PC-3 (cell line): Measurements from ENCODE around the gene AARS1.

ENCODE experiments used
- EZH2 ChIP-seq: fragments of 300-600 bp; sonication (generic); IDR thresholded peaks from one replicate; pipeline ENCODE4 v1.6.1; 2017; ENCODE audit warnings: antibody characterized with exemption, mild to moderate bottlenecking, low read length; ENCODE audit not compliant: unreplicated experiment
- EZH2phosphoT487 ChIP-seq: fragments of 300-600 bp; sonication (generic); IDR thresholded peaks from 2 replicates; pipeline ENCODE4 v1.6.1; 2018; ENCODE audit warnings: mild to moderate bottlenecking, antibody characterized with exemption, low read length, borderline replicate concordance
- TF ChIP-seq, protein P1 (sequence below): fragments of 300-600 bp; sonication (generic); conservative IDR thresholded peaks from 2 replicates; pipeline ENCODE4 v1.5.1; 2017; ENCODE audit warnings: antibody characterized with exemption, low read depth, mild to moderate bottlenecking, low read length

DNA sequence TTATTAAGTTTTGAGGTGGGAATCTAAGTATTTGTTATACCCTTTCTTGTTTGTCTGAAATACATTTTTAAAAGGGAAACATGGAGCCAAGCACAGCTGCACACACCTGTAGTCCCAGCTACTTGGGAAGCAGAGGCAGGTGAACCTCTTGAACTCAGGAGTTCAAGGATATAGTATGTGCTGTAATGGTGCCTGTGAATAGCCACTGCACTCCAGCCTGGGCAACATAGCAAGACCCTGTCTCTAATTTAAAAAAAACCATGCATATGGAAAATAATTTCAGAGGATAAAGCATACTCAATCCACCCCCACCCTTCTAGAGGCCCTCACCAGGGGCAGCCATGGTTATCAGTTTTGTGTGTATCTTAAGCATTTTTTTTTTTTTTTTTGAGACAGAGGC is 6.3 kb upstream of the AARS1 start:
- TF ChIP-seq, protein P1, sequence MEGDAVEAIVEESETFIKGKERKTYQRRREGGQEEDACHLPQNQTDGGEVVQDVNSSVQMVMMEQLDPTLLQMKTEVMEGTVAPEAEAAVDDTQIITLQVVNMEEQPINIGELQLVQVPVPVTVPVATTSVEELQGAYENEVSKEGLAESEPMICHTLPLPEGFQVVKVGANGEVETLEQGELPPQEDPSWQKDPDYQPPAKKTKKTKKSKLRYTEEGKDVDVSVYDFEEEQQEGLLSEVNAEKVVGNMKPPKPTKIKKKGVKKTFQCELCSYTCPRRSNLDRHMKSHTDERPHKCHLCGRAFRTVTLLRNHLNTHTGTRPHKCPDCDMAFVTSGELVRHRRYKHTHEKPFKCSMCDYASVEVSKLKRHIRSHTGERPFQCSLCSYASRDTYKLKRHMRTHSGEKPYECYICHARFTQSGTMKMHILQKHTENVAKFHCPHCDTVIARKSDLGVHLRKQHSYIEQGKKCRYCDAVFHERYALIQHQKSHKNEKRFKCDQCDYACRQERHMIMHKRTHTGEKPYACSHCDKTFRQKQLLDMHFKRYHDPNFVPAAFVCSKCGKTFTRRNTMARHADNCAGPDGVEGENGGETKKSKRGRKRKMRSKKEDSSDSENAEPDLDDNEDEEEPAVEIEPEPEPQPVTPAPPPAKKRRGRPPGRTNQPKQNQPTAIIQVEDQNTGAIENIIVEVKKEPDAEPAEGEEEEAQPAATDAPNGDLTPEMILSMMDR, result no peak
- TF ChIP-seq EZH2phosphoT487 (no peak), EZH2 (no peak)
